ENCODE results near the gene PROX1.

DNA sequence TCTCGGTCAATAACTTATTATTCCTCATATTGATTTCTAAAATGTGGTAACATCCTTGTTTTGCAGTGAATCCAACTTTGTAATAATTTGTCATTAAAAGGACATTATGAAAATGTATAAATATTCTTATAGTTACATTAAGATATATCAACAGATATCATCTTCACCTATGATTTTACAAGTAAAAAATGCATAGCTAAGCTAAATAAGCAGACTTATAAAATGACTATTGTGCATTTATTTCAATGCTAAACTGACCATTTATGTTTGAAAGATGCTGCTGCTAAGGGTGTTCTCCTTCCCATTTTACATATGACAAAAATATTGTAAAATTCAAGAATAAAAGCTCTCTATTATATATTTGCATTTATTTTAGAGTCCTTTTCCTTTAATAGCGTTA lies 7.8 kb downstream of the PROX1 start:
- no peak for TF ChIP-seq POLR2A (IDR thresholded peaks at IDR 0.05)
- TF ChIP-seq, protein P1, sequence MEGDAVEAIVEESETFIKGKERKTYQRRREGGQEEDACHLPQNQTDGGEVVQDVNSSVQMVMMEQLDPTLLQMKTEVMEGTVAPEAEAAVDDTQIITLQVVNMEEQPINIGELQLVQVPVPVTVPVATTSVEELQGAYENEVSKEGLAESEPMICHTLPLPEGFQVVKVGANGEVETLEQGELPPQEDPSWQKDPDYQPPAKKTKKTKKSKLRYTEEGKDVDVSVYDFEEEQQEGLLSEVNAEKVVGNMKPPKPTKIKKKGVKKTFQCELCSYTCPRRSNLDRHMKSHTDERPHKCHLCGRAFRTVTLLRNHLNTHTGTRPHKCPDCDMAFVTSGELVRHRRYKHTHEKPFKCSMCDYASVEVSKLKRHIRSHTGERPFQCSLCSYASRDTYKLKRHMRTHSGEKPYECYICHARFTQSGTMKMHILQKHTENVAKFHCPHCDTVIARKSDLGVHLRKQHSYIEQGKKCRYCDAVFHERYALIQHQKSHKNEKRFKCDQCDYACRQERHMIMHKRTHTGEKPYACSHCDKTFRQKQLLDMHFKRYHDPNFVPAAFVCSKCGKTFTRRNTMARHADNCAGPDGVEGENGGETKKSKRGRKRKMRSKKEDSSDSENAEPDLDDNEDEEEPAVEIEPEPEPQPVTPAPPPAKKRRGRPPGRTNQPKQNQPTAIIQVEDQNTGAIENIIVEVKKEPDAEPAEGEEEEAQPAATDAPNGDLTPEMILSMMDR (IDR thresholded peaks at IDR 0.05): no peak
